H1 (cell line): ENCODE measurements around the gene ELAVL1. TPM values are rescaled to one million over a fixed set of nuclear protein-coding genes. Genes with fewer than 3 reads are reported as not detected.
"Not testable (repeated sequence)": the region's sequence is repeated elsewhere in the genome, so short reads cannot be mapped to it uniquely, and the experiment has no call there.

ENCODE experiments used
- CTCF ChIA-PET: fragments of 300-600 bp; sonication (Branson Sonifier 250); formaldehyde crosslinking; loops from one replicate; lab custom pipeline; 2021; ENCODE audit not compliant: partially characterized antibody; lab: Charles Lee
- POLR2A ChIA-PET: fragments of 300-600 bp; sonication (Branson Sonifier 250); formaldehyde crosslinking; loops from one replicate; lab custom pipeline; 2021; ENCODE audit warnings: inconsistent platforms; ENCODE audit not compliant: partially characterized antibody; lab: Charles Lee
- DNase-seq, 2 experiments: peaks; one replicate each; pipeline versions ENCODE4 v3.0.0 to v3.0.0-alpha.2; 2010 to 2022; ENCODE audit warnings: low spot score in 2 of 2, low read depth in 1 of 2, mixed read lengths in 1 of 2
- FAIRE-seq: peaks from 2 replicates; lab custom pipeline; 2011; peaks lifted over from hg19 to GRCh38; lab: Jason Lieb, UNC
- H2AFZ ChIP-seq: 2 replicates; pipeline ENCODE4 v1.8.1; 2012; ENCODE audit warnings: low read length, inconsistent platforms
- H2AK5ac ChIP-seq: 2 replicates; pipeline ENCODE4 v1.6.1; 2013; ENCODE audit warnings: low read depth, low read length
- H2BK120ac ChIP-seq: replicated peaks from 2 replicates; pipeline ENCODE3; 2013; ENCODE audit warnings: low read depth, low read length, inconsistent platforms
- H2BK12ac ChIP-seq: 2 replicates; pipeline ENCODE4 v1.6.1; 2013; ENCODE audit warnings: low read depth, low read length
- H2BK15ac ChIP-seq: 2 replicates; pipeline ENCODE4 v1.6.1; 2013; ENCODE audit warnings: low read length
- H2BK20ac ChIP-seq: 2 replicates; pipeline ENCODE4 v1.6.1; 2013; ENCODE audit warnings: low read length
- H2BK5ac ChIP-seq: 2 replicates; pipeline ENCODE4 v1.6.1; 2013; ENCODE audit warnings: low read depth, low read length
- H3K14ac ChIP-seq: 2 replicates; pipeline ENCODE4 v1.6.1; 2013; ENCODE audit warnings: inconsistent platforms; ENCODE audit not compliant: insufficient read length
- H3K18ac ChIP-seq: 2 replicates; pipeline ENCODE4 v1.6.1; 2013; ENCODE audit warnings: low read length; ENCODE audit errors: extremely low read depth
- H3K23ac ChIP-seq: 2 replicates; pipeline ENCODE4 v1.6.1; 2013; ENCODE audit warnings: inconsistent platforms; ENCODE audit not compliant: insufficient read length
- H3K23me2 ChIP-seq: 2 replicates; pipeline ENCODE4 v1.6.1; 2013; ENCODE audit warnings: low read depth, low read length
- H3K27ac ChIP-seq: 2 replicates; pipeline ENCODE4 v1.6.1; 2011; ENCODE audit warnings: low read depth, low read length, inconsistent platforms
- H3K27me3 ChIP-seq, 4 experiments: replicated peaks in 1 of 4; 1 replicate in 1 of 4; 2 replicates in 3 of 4; pipeline versions ENCODE4 v1.6.1 to v1.8.1; 2011 to 2013; ENCODE audit warnings: low read length in 3 of 4, mild to moderate bottlenecking in 3 of 4, inconsistent platforms in 2 of 4, mixed read lengths in 2 of 4, moderate library complexity in 1 of 4; ENCODE audit not compliant: control insufficient read depth in 3 of 4, insufficient read depth in 3 of 4; ENCODE audit errors: extremely low read depth in 1 of 4
- H3K36me3 ChIP-seq, 4 experiments: 2 replicates each; pipeline versions ENCODE4 v1.6.1 to v1.8.1; 2011 to 2013; ENCODE audit warnings: mild to moderate bottlenecking in 4 of 4, low read length in 3 of 4, moderate library complexity in 2 of 4, control low read depth in 1 of 4, inconsistent platforms in 1 of 4; ENCODE audit not compliant: insufficient read depth in 4 of 4, control insufficient read depth in 2 of 4
- H3K4ac ChIP-seq: replicated peaks from 2 replicates; pipeline ENCODE3; 2013; ENCODE audit warnings: low read length, low read depth, mixed read lengths, inconsistent platforms; ENCODE audit not compliant: insufficient read length
- H3K4me1 ChIP-seq, 4 experiments: replicated peaks in 1 of 4; 1 replicate in 1 of 4; 2 replicates in 3 of 4; pipeline versions ENCODE4 v1.6.1 to v1.8.1; 2011 to 2013; ENCODE audit warnings: low read length in 3 of 4, inconsistent platforms in 2 of 4, mixed read lengths in 1 of 4; ENCODE audit not compliant: insufficient read depth in 4 of 4, control insufficient read depth in 3 of 4
- H3K4me2 ChIP-seq, 2 experiments: 2 replicates each; pipeline versions ENCODE4 v1.6.1 to v1.8.1; 2011 to 2013; ENCODE audit warnings: low read depth in 2 of 2, low read length in 2 of 2, control low read depth in 1 of 2, inconsistent platforms in 1 of 2, mild to moderate bottlenecking in 1 of 2; ENCODE audit not compliant: insufficient read depth in 1 of 2
- H3K4me3 ChIP-seq, 4 experiments: fragments of 200-600, 300-600 bp in 1 of 4; sonication (generic), shearing (Covaris generic), sonication (Bioruptor Twin) in 1 of 4; 2 replicates each; pipeline versions ENCODE4 v1.5.1 to v1.8.1; 2011 to 2016; ENCODE audit warnings: low read length in 4 of 4, low read depth in 3 of 4, control low read depth in 2 of 4, inconsistent platforms in 2 of 4, mild to moderate bottlenecking in 2 of 4, mixed read lengths in 1 of 4, moderate library complexity in 1 of 4; ENCODE audit not compliant: insufficient read depth in 2 of 4; ENCODE audit errors: extremely low read depth in 1 of 4
- H3K56ac ChIP-seq: replicated peaks from 2 replicates; pipeline ENCODE3; 2013; ENCODE audit warnings: low read depth, mild to moderate bottlenecking, mixed read lengths, low read length, inconsistent platforms; ENCODE audit not compliant: insufficient read length
- H3K79me1 ChIP-seq: 2 replicates; pipeline ENCODE4 v1.6.1; 2013; ENCODE audit warnings: low read depth, low read length, control low read depth
- H3K79me2 ChIP-seq, 2 experiments: 2 replicates each; pipeline versions ENCODE4 v1.6.1 to v1.8.1; 2012 to 2013; ENCODE audit warnings: low read length in 2 of 2, mild to moderate bottlenecking in 2 of 2, inconsistent platforms in 1 of 2; ENCODE audit not compliant: insufficient read depth in 2 of 2, control insufficient read depth in 1 of 2
- H3K9ac ChIP-seq, 4 experiments: replicated peaks in 1 of 4; 1 replicate in 1 of 4; 2 replicates in 3 of 4; pipeline versions ENCODE4 v1.6.1 to v1.8.1; 2011 to 2013; ENCODE audit warnings: low read depth in 3 of 4, low read length in 3 of 4, control low read depth in 2 of 4, mild to moderate bottlenecking in 2 of 4, moderate library complexity in 2 of 4, inconsistent platforms in 1 of 4; ENCODE audit errors: extremely low read depth in 1 of 4
- H3K9me3 ChIP-seq, 2 experiments: 2 replicates each; pipeline versions ENCODE4 v1.6.1 to v1.8.1; 2012 to 2013; ENCODE audit warnings: mild to moderate bottlenecking in 2 of 2, moderate library complexity in 2 of 2, control low read depth in 1 of 2, inconsistent platforms in 1 of 2, low read depth in 1 of 2, low read length in 1 of 2, mixed read lengths in 1 of 2; ENCODE audit not compliant: insufficient read depth in 2 of 2
- H4K20me1 ChIP-seq, 2 experiments: replicated peaks in 1 of 2; 2 replicates each; pipeline versions ENCODE3 to v1.8.1; 2011 to 2013; ENCODE audit warnings: inconsistent platforms in 2 of 2, low read length in 2 of 2, mild to moderate bottlenecking in 1 of 2; ENCODE audit not compliant: insufficient read depth in 2 of 2, control insufficient read depth in 1 of 2
- H4K5ac ChIP-seq: 2 replicates; pipeline ENCODE4 v1.6.1; 2013; ENCODE audit warnings: low read length, low read depth, mixed read lengths, inconsistent platforms; ENCODE audit not compliant: insufficient read length
- H4K8ac ChIP-seq: 2 replicates; pipeline ENCODE4 v1.8.0; 2013; ENCODE audit warnings: mild to moderate bottlenecking, moderate library complexity, low read length, inconsistent platforms; ENCODE audit not compliant: insufficient read depth; ENCODE audit errors: extremely low read depth
- H4K91ac ChIP-seq: replicated peaks from 2 replicates; pipeline ENCODE3; 2013; ENCODE audit warnings: low read length, mixed read lengths, inconsistent platforms; ENCODE audit not compliant: insufficient read length
- BRCA1 ChIP-seq: IDR thresholded peaks from 2 replicates; pipeline ENCODE4 v1.6.1; 2012; ENCODE audit warnings: low read depth, low read length, improper control_type of control experiment
- EGR1 ChIP-seq: IDR thresholded peaks from 2 replicates; pipeline ENCODE4 v1.6.1; 2011; ENCODE audit warnings: low read depth, low read length, borderline replicate concordance
- RAD21 ChIP-seq, 2 experiments: IDR thresholded peaks in 1 of 2; conservative IDR thresholded peaks in 1 of 2; 2 replicates each; pipeline ENCODE4 v1.6.1; 2011; ENCODE audit warnings: low read depth in 2 of 2, low read length in 2 of 2, improper control_type of control experiment in 1 of 2, inconsistent platforms in 1 of 2, mild to moderate bottlenecking in 1 of 2, moderate library complexity in 1 of 2
- WGBS, 2 experiments: shearing (Covaris generic) in 1 of 2; methylation state at CpG; one replicate each; pipeline versions ENCODE4 v1.1.6 to v1.1.7; 2013 to 2015; ENCODE audit warnings: low lambda C conversion rate in 2 of 2, mixed read lengths in 2 of 2, inconsistent platforms in 1 of 2, low coverage in 1 of 2, missing lambda C conversion rate in 1 of 2; ENCODE audit not compliant: insufficient replicate concordance in 2 of 2, insufficient coverage in 1 of 2, insufficient read length in 1 of 2; ENCODE audit errors: extremely low coverage in 1 of 2, missing lambda C conversion rate in 1 of 2; 5-methylcytosine and 5-hydroxymethylcytosine counted together
- polyA plus RNA-seq, 7 experiments: library from polyadenylated mRNA; depleted of rRNA in 3 of 7; stranded (reverse) in 5 of 7; unstranded in 2 of 7; fragments of >200 nt in 5 of 7; fragments of 200-250 nt in 2 of 7; gene quantifications; 1 replicate in 5 of 7; 2 replicates in 1 of 7; 4 replicates in 1 of 7; pipeline versions ENCODE4 v1.2.1 to v1.2.3, GENCODE V29; 2011 to 2013; ENCODE audit warnings: missing spikeins in 2 of 7, mixed read lengths in 2 of 7
- total RNA-seq: library from RNA; stranded (reverse); fragmentation: NEBNext Ultra II Directional; extraction: Animal tissue kit (Norgen Biotek cat#: 25700); gene quantifications from 2 replicates; pipeline ENCODE4 v1.2.1, GENCODE V29; 2021

Gene ELAVL1
- total and polyA plus RNA-seq, 2 of the 8 experiments (the other 6 are each of a cell fraction or from before 2014, with no cell fraction given) = 56.7 to 163 TPM

DNA sequence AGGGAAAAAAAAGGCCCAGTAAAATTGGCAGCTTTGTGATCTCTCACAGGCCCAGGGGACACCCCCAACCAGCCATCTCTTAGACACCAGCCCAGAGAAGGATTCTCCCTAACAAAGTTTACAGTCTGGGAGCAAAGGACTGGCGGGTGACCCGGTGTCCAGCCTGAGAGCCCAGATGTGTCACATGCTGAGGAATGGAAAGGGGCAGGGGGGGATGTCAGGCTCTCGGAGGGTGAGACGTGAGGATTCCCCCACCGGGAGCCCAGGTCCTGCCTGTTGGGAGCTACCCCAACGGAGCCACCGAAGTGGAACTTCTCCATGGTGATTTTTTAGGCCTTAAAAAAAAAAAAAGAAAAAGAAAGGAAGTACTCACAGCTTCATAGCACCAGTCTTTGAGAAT lies 74.7 kb downstream of the ELAVL1 start (continued):
- TF ChIP-seq RAD21 (IDR thresholded peaks at IDR 0.05 in 1 of 2, conservative IDR thresholded peaks at IDR 0.05 in 1 of 2; ENCODE audit: low read depth in 2 of 2, low read length in 2 of 2) = no peak
- no peak for TF ChIP-seq EGR1
- no peak for TF ChIP-seq BRCA1

- Histone ChIP-seq H3K36me3 (peaks cover 20 to 47% (median 38%) of the 10 kb centered on the region in 4 experiments), H4K20me1 (peaks cover 9 to 19% of the 10 kb centered on the region in 2 experiments)
- H3K23ac ChIP-seq, H2BK20ac ChIP-seq, H3K9me3 ChIP-seq, H4K8ac ChIP-seq, H3K79me2 ChIP-seq, H3K9ac ChIP-seq, H2AK5ac ChIP-seq, H4K5ac ChIP-seq, H2BK120ac ChIP-seq, H3K4me3 ChIP-seq, H3K27me3 ChIP-seq, H3K23me2 ChIP-seq, H3K18ac ChIP-seq, H3K4ac ChIP-seq, DNase-seq, H2BK15ac ChIP-seq, FAIRE-seq, H2BK12ac ChIP-seq, H3K4me2 ChIP-seq, H3K14ac ChIP-seq, H3K27ac ChIP-seq, H4K91ac ChIP-seq, H3K79me1 ChIP-seq, H2AFZ ChIP-seq, H3K56ac ChIP-seq, H3K4me1 ChIP-seq, H2BK5ac ChIP-seq: not testable (repeated sequence)
- ChIA-PET CTCF (interaction anchor here (0.6 to 4.1 kb wide), 9 partner anchors 8 to 820 kb away, joined by 3 to 28 read pairs (median 5); partner anchors contain the start of gene TIMM44), POLR2A (interaction anchor here (1.0 to 10.4 kb wide), 10 partner anchors 9 to 76 kb away, joined by 3 to 205 read pairs (median 4); partner anchors contain the start of genes LRRC8E, SNAPC2, TGFBR3L and TIMM44)
- 82% methylated on average over 11 of the region's 11 CpGs; no CpG with 5 or more reads in 1 of the 2 experiments for WGBS, 2 experiments
Measured at GRCh38 chr19:7930030-7930429, 75.4 kb downstream of the ELAVL1 start.
